Fibroblast of pulmonary artery (primary cell): ENCODE data around the gene TUBGCP6.

Experiments used
- DNase-seq: peaks from one replicate; pipeline ENCODE4 v3.0.0-alpha.2; 2010; ENCODE audit warnings: low read depth
- H3K4me3 ChIP-seq: replicated peaks from 2 replicates; pipeline ENCODE4 v1.5.1; 2011; ENCODE audit warnings: low read depth, mild to moderate bottlenecking, control low read depth, low read length, moderate library complexity
- TF ChIP-seq, protein P1 (sequence below): IDR thresholded peaks from 2 replicates; pipeline ENCODE4 v1.5.1; 2011; ENCODE audit warnings: mild to moderate bottlenecking, control low read depth, low read length, inconsistent platforms; ENCODE audit errors: missing control alignments

TUBGCP6 gene

DNA sequence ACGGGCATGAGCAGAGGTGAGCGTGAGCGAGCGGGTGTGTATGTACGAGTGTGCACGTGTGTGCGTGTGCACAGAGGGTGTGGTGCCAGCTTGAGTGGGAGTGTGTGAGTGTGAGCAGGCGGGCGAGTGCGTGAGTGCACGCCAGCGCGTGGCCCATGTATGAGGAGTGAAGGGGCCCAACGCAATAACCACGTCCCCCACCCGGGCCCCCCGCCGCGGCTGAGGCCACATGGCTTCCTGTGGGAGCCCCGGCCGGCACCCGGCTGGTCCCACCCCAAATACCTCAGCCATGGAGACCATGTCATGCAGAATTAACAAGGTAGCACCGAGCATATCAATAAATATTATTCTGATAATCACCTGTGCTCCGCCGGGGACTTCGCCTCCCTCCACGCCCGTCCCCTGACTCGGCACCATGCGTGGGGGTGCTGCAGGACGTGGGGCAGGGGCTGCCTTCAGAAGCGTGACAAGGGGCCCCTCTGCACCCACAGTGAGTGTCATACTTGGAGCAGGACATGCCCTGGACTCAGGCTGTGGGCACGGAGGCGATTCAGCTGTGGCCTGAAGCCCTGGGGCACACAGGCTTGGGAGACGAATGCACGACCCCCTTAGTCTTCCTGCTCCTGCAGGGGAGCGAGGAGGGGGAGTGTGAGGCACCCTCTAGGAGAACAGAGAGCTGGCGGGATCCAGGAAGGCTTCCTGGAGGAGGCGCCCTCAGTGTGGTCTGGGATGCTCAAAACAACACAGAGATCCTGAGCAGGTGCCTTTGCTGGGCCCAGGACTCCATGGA, 64.7 kb downstream of the TUBGCP6 start:
- H3K4me3 ChIP-seq, result no peak overlapping the region
- TF ChIP-seq, protein P1, sequence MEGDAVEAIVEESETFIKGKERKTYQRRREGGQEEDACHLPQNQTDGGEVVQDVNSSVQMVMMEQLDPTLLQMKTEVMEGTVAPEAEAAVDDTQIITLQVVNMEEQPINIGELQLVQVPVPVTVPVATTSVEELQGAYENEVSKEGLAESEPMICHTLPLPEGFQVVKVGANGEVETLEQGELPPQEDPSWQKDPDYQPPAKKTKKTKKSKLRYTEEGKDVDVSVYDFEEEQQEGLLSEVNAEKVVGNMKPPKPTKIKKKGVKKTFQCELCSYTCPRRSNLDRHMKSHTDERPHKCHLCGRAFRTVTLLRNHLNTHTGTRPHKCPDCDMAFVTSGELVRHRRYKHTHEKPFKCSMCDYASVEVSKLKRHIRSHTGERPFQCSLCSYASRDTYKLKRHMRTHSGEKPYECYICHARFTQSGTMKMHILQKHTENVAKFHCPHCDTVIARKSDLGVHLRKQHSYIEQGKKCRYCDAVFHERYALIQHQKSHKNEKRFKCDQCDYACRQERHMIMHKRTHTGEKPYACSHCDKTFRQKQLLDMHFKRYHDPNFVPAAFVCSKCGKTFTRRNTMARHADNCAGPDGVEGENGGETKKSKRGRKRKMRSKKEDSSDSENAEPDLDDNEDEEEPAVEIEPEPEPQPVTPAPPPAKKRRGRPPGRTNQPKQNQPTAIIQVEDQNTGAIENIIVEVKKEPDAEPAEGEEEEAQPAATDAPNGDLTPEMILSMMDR, result no peak
- no peak for DNase-seq

GRCh38 chr22:50178871-50179869, 65.7 kb downstream of the TUBGCP6 start:
- TF ChIP-seq, protein P1, result no peak
- no peak overlapping the region for H3K4me3 ChIP-seq
- no peak for DNase-seq

DNA sequence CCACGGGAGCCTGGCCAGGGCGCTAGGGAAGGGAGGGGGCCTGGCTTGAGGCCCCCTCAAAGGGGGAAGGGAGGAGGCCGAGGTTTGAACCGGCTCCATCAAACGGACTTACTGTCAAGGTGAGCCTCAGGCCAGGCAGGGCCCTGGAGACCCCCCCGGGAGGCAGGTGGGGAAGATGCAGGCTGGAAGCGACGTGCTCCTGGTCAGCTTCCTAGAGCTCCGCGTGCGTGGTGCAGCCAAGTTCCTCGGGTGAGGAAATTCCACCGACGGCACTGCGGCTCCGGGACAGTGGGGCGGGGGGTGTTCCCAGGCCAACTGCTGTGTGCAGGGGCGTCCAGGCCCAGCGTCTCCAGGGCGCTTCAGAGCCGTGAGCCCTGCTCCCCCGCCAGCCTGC, 66.4 kb downstream of the TUBGCP6 start:
- DNase-seq, result no peak
- H3K4me3 ChIP-seq, result no peak overlapping the region
- TF ChIP-seq, protein P1, result no peak

DNA sequence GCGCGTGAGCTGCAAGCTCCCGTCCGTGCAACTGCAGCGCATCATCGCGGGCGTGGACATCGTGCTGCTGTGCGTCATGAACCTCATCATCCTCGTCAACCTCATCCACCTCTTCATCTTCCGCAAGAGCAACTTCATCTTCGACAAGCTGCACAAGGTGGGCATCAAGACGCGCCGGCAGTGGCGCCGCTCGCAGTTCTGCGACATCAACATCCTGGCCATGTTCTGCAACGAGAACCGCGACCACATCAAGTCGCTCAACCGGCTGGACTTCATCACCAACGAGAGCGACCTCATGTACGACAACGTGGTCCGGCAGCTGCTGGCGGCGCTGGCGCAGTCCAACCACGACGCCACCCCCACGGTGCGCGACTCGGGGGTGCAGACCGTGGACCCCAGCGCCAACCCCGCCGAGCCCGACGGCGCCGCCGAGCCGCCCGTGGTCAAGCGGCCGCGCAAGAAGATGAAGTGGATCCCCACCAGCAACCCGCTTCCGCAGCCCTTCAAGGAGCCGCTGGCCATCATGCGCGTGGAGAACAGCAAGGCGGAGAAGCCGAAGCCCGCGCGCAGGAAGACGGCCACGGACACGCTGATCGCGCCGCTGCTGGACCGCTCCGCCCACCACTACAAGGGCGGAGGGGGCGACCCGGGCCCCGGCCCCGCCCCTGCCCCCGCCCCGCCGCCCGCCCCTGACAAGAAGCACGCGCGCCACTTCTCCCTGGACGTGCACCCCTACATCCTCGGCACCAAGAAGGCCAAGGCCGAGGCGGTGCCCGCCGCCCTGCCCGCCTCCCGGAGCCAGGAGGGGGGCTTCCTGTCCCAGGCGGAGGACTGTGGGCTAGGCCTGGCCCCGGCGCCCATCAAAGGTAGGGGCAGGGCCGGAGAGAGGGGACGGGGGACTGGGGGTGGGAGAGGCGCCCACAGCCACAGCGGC, 67.0 kb downstream of the TUBGCP6 start:
- DNase-seq, result no peak
- no peak overlapping the region for H3K4me3 ChIP-seq
- TF ChIP-seq, protein P1, result no peak

- TF ChIP-seq, protein P1, result no peak
- H3K4me3 ChIP-seq, result no peak overlapping the region
- no peak for DNase-seq
These were observed 67.8 kb downstream of the TUBGCP6 start for GRCh38 chr22:50176850-50177536.
